Parathyroid adenoma (tissue), 2 donors: ENCODE data around the gene GALNT11.

Experiments
- H2AFZ ChIP-seq: fragments of 300-600 bp; sonication (generic); one replicate; pipeline ENCODE4 v1.7.0; 2017; ENCODE audit warnings: antibody characterized with exemption, mild to moderate bottlenecking
- H3K27ac ChIP-seq: fragments of 300-600 bp; sonication (generic); one replicate; pipeline ENCODE4 v1.7.0; 2017
- H3K27me3 ChIP-seq: fragments of 300-600 bp; sonication (generic); one replicate; pipeline ENCODE4 v1.7.0; 2017; ENCODE audit warnings: low read length; ENCODE audit not compliant: control insufficient read depth, insufficient read depth
- H3K36me3 ChIP-seq: fragments of 300-600 bp; sonication (generic); one replicate; pipeline ENCODE4 v1.7.0; 2017; ENCODE audit warnings: low read length; ENCODE audit not compliant: control insufficient read depth, insufficient read depth
- H3K4me1 ChIP-seq: fragments of 300-600 bp; sonication (generic); one replicate; pipeline ENCODE4 v1.7.0; 2017; ENCODE audit warnings: control low read depth
- H3K4me2 ChIP-seq: fragments of 300-600 bp; sonication (generic); one replicate; pipeline ENCODE4 v1.7.0; 2017; ENCODE audit warnings: low read length
- H3K4me3 ChIP-seq: fragments of 300-600 bp; sonication (generic); one replicate; pipeline ENCODE4 v1.7.0; 2017; ENCODE audit warnings: low read depth, low read length
- H3K79me2 ChIP-seq: fragments of 300-600 bp; sonication (generic); one replicate; pipeline ENCODE4 v1.7.0; 2017; ENCODE audit warnings: control low read depth
- H3K9ac ChIP-seq: fragments of 300-600 bp; sonication (generic); one replicate; pipeline ENCODE4 v1.7.0; 2017; ENCODE audit warnings: mild to moderate bottlenecking
- H3K9me3 ChIP-seq: fragments of 300-600 bp; sonication (generic); one replicate; pipeline ENCODE4 v1.7.0; 2017; ENCODE audit warnings: low read length; ENCODE audit not compliant: control insufficient read depth
- CTCF ChIP-seq: fragments of 300-600 bp; sonication (generic); IDR thresholded peaks from one replicate; pipeline ENCODE4 v1.7.0; 2017; ENCODE audit warnings: antibody characterized with exemption, mild to moderate bottlenecking
- donor health status: primary hyperparathyroidism.

The GALNT11 gene

GRCh38 chr7:152158801-152159587, 133.5 kb downstream of the GALNT11 start:
- no peak overlapping the region for H3K4me3 ChIP-seq
- H3K4me2 ChIP-seq, result no peak overlapping the region
- no peak overlapping the region for H3K9ac ChIP-seq
- no peak overlapping the region for H2AFZ ChIP-seq
- H3K4me1 ChIP-seq, result no peaks in the 10 kb centered on the region
- no peaks in the 10 kb centered on the region for H3K36me3 ChIP-seq
- no peaks in the 10 kb centered on the region for H3K79me2 ChIP-seq
- no peaks in the 10 kb centered on the region for H3K9me3 ChIP-seq
- no peak overlapping the region for H3K27ac ChIP-seq
- no peak for TF ChIP-seq CTCF
- no peaks in the 10 kb centered on the region for H3K27me3 ChIP-seq

GRCh38 chr7:152161171-152161570, 135.7 kb downstream of the GALNT11 start:
- no peaks in the 10 kb centered on the region for H3K4me1 ChIP-seq
- no peaks in the 10 kb centered on the region for H3K36me3 ChIP-seq
- no peak overlapping the region for H2AFZ ChIP-seq
- H3K4me2 ChIP-seq, result no peak overlapping the region
- H3K9ac ChIP-seq, result no peak overlapping the region
- no peaks in the 10 kb centered on the region for H3K27me3 ChIP-seq
- no peak for TF ChIP-seq CTCF
- H3K9me3 ChIP-seq, result no peaks in the 10 kb centered on the region
- H3K4me3 ChIP-seq, result no peak overlapping the region
- no peaks in the 10 kb centered on the region for H3K79me2 ChIP-seq
- H3K27ac ChIP-seq, result no peak overlapping the region

DNA sequence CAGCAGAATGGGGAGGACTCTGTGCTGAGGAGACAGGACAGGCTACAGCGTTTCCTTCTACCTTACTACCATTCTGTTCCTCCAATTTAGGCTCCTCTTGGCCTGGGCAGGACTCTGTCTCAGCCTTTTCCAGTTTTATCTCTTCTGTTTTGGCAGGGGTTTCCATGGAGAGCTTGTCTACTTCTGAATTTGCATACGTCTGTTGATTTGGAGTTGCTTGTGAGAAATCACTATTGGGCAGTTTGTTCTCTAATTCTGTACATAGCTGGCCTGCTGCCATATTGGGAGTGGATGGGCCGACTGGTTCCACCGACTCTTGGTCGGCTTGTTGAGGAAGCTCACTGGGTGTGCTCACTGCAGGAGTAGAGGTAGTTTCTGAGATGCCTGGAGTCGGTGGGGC, 136.8 kb downstream of the GALNT11 start:
- H3K4me3 ChIP-seq, result no peak overlapping the region
- no peak overlapping the region for H3K9ac ChIP-seq
- H3K79me2 ChIP-seq, result no peaks in the 10 kb centered on the region
- no peaks in the 10 kb centered on the region for H3K4me1 ChIP-seq
- H3K27me3 ChIP-seq, result no peaks in the 10 kb centered on the region
- no peak overlapping the region for H2AFZ ChIP-seq
- no peak overlapping the region for H3K27ac ChIP-seq
- no peaks in the 10 kb centered on the region for H3K36me3 ChIP-seq
- H3K9me3 ChIP-seq, result no peaks in the 10 kb centered on the region
- TF ChIP-seq CTCF, result no peak
- H3K4me2 ChIP-seq, result no peak overlapping the region
